T-cell (primary cell): ENCODE data around the gene PSPH. TPM values are rescaled to one million over a fixed set of nuclear protein-coding genes. Genes with fewer than 3 reads are reported as not detected.
A peak's percentile ranks its signal among the peaks of the same experiment; 100 is the strongest.

ENCODE experiments used
- ATAC-seq, 4 experiments: fragments of 200-7000 bp in 3 of 4; fragments of 150-1000 bp in 1 of 4; cut with Tn5 transposase; replicated peaks in 1 of 4; 1 replicate in 3 of 4; 2 replicates in 1 of 4; pipeline ENCODE4 v1.10.0; 2021; ENCODE audit warnings: moderate library complexity in 3 of 4, mild to moderate bottlenecking in 2 of 4, moderate number of reproducible peaks in 1 of 4
- CTCF ChIA-PET, 2 donors: fragments of 300-600 bp; sonication (Branson Sonifier 250); formaldehyde crosslinking; loops; one replicate each; lab custom pipeline; 2022; ENCODE audit warnings: antibody characterized with exemption in 2 of 2; lab: Charles Lee
- POLR2A ChIA-PET, 2 donors: fragments of 300-600 bp; sonication (Branson Sonifier 250); formaldehyde crosslinking; loops; one replicate each; lab custom pipeline; 2022; ENCODE audit warnings: antibody characterized with exemption in 2 of 2; lab: Charles Lee
- DNase-seq, 35 experiments: peaks; one replicate each; pipeline versions ENCODE4 v3.0.0 to v3.0.0-alpha.2; 2013 to 2023
- H3K27ac ChIP-seq: one replicate; pipeline ENCODE4 v1.5.1; 2013; ENCODE audit warnings: low read length
- H3K27me3 ChIP-seq, 2 experiments: replicated peaks in 1 of 2; 1 replicate in 1 of 2; 2 replicates in 1 of 2; pipeline versions ENCODE4 v1.6.1 to v1.7.0; 2013; ENCODE audit warnings: low read length in 1 of 2, mixed read lengths in 1 of 2; ENCODE audit not compliant: control insufficient read depth in 2 of 2, insufficient read depth in 2 of 2; ENCODE audit errors: extremely low read depth in 1 of 2
- H3K36me3 ChIP-seq, 2 donors: 1 replicate in 1 of 2; 2 replicates in 1 of 2; pipeline versions ENCODE4 v1.6.1 to v1.7.0; 2013; ENCODE audit warnings: low read length in 1 of 2; ENCODE audit not compliant: control insufficient read depth in 2 of 2, insufficient read depth in 1 of 2; ENCODE audit errors: extremely low read depth in 1 of 2
- H3K4me1 ChIP-seq, 2 experiments: 1 replicate in 1 of 2; 2 replicates in 1 of 2; pipeline versions ENCODE4 v1.6.1 to v1.7.0; 2013; ENCODE audit warnings: low read length in 2 of 2, mixed read lengths in 1 of 2; ENCODE audit not compliant: insufficient read depth in 2 of 2, control insufficient read depth in 1 of 2; ENCODE audit errors: extremely low read depth in 1 of 2
- H3K4me3 ChIP-seq, 2 donors: 1 replicate in 1 of 2; 2 replicates in 1 of 2; pipeline versions ENCODE4 v1.5.1 to v1.7.0; 2013; ENCODE audit warnings: mild to moderate bottlenecking in 2 of 2, low read length in 1 of 2, moderate library complexity in 1 of 2; ENCODE audit not compliant: control insufficient read depth in 1 of 2; ENCODE audit errors: extremely low read depth in 1 of 2
- H3K9me3 ChIP-seq: 2 replicates; pipeline ENCODE4 v1.7.0; 2013
- H3K27ac Mint-ChIP-seq, 2 donors: one replicate each; pipeline ENCODE4 v1.8.0; 2020 to 2021; ENCODE audit warnings: mild to moderate bottlenecking in 2 of 2, mixed read lengths in 2 of 2
- H3K27me3 Mint-ChIP-seq, 2 donors: one replicate each; pipeline ENCODE4 v1.8.0; 2021 to 2022; ENCODE audit warnings: mixed read lengths in 2 of 2
- H3K36me3 Mint-ChIP-seq: one replicate; pipeline ENCODE4 v1.8.0; 2021; ENCODE audit warnings: mixed read lengths
- H3K4me1 Mint-ChIP-seq, 3 donors: one replicate each; pipeline ENCODE4 v1.8.0; 2020 to 2022; ENCODE audit warnings: mixed read lengths in 3 of 3, mild to moderate bottlenecking in 1 of 3
- H3K4me3 Mint-ChIP-seq, 3 donors: one replicate each; pipeline ENCODE4 v1.8.0; 2020 to 2022; ENCODE audit warnings: mild to moderate bottlenecking in 3 of 3, mixed read lengths in 3 of 3, moderate library complexity in 3 of 3
- H3K9me3 Mint-ChIP-seq, 3 donors: one replicate each; pipeline ENCODE4 v1.8.0; 2020 to 2022; ENCODE audit warnings: mixed read lengths in 3 of 3
- WGBS: methylation state at CpG from one replicate; pipeline ENCODE4 v1.1.5; 2013; ENCODE audit warnings: missing lambda C conversion rate; ENCODE audit not compliant: insufficient coverage; 5-methylcytosine and 5-hydroxymethylcytosine counted together
- total RNA-seq, 35 experiments: library from RNA in 6 of 35; stranded (reverse) in 6 of 35; fragments of 120-200 nt in 1 of 35; gene quantifications; one replicate each; pipeline versions ENCODE4 v1.2.1 to v1.2.4 and lab custom pipeline; 2013 to 2026

PSPH gene
- total RNA-seq, 5 donors from 2014 or later (not counting 1 experiment from before 2014, with no cell fraction given) = 1.9 to 8.3 (median 5.7) TPM

DNA sequence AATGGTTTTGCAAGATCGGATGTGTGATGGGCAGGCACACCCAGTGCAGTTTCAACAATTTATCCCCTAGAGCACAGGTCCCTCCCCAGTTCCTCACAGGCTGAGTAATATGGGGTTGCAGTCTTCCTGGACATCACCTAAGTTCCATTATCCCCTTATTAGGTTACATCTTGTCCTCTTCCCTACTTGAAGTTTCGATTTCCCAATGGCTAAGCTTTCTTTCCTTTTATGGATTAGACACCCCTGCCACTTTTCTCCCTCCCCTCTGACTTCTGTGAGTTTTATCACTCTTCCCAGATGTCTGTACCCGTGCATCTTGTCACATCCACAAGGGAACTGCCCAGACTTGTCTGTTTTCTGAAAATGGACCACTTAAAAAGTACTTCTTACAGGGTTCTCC lies 89.2 kb downstream of the PSPH start:
- Mint-ChIP-seq H3K36me3 (peaks cover 3% of the 10 kb centered on the region), H3K27me3 (no peaks in the 10 kb centered on the region), H3K4me3 (no peak overlapping the region), H3K27ac (peak overlapping the region in 1 of 2 donors; percentile 61), H3K9me3 (no peaks in the 10 kb centered on the region), H3K4me1 (peaks cover 27 to 33% (median 32%) of the 10 kb centered on the region in 3 donors)
- Histone ChIP-seq H3K9me3 (no peaks in the 10 kb centered on the region), H3K27ac (no peak overlapping the region), H3K36me3 (no peaks in the 10 kb centered on the region), H3K4me1 (peaks cover 2 to 29% of the 10 kb centered on the region in 2 experiments), H3K27me3 (no peaks in the 10 kb centered on the region), H3K4me3 (no peak overlapping the region)
- POLR2A ChIA-PET = no interaction called here
- DNase-seq (no peak), ATAC-seq (no peak)
- CTCF ChIA-PET = interaction anchor here (0.7 to 1.1 kb wide), 2 partner anchors 88 to 320 kb away, joined by 4 to 5 read pairs; no protein-coding TSS in a partner anchor
- WGBS = 68% methylated on average over 2 of the region's 3 CpGs

Other genes with a start within 250 kb of the PSPH start
- gene SEPTIN14, start 188.7 kb downstream of the PSPH start, total RNA-seq = not detected
- 1 to 10 TPM; 2.8 to 5.5 (median 4.1) TPM for gene ZNF713, start 164.0 kb downstream of the PSPH start, total RNA-seq
- 10 to 100 TPM in 4 of 5 donors, 1 to 10 TPM in 1; 7.8 to 12.2 (median 11.1) TPM for gene MRPS17, start 99.6 kb downstream of the PSPH start, total RNA-seq
- gene NIPSNAP2, start 86.9 kb downstream of the PSPH start, total RNA-seq = 10 to 100 TPM; 24.1 to 38.6 (median 28.4) TPM
- 10 to 100 TPM; 44.6 to 74.7 (median 70.3) TPM for gene CCT6A, start 321 bp upstream of the PSPH start, total RNA-seq
- gene SUMF2, start 12.8 kb upstream of the PSPH start, total RNA-seq = 100 to 1,000 TPM; 127 to 182 (median 174) TPM
- gene PHKG1, start 41.5 kb upstream of the PSPH start, total RNA-seq = 1 to 10 TPM; 2.6 to 5.5 (median 3.7) TPM
- 100 to 1,000 TPM; 173 to 209 (median 189) TPM for gene CHCHD2, start 55.0 kb upstream of the PSPH start, total RNA-seq
- under 1 TPM in 1 of 5 donors, not detected in 4; 0.67 TPM for gene NUPR2, start 65.0 kb upstream of the PSPH start, total RNA-seq